K562 (cell line): ENCODE results near the gene TRAF7. TPM values are rescaled to one million over a fixed set of nuclear protein-coding genes. Genes with fewer than 3 reads are reported as not detected.

Experiments used
- ATAC-seq: fragments of 200-7000 bp; cut with Tn5 transposase; 3 replicates; pipeline ENCODE4 v1.9.1; 2020; ENCODE audit warnings: moderate library complexity
- BruUV-seq: library from RNA; stranded (reverse); fragments of 400-500 nt; replicated peaks from 2 replicates; lab custom pipeline; 2021; lab: Mats Ljungman, UMichigan
- CTCF ChIA-PET: fragments of 300-600 bp; formaldehyde crosslinking; extraction: SDS; loops from one replicate; lab custom pipeline; 2021; ENCODE audit warnings: low intra/inter-chr PET ratio; lab: Yijun Ruan, JAX
- POLR2A ChIA-PET: fragments of 300-600, 350-650 bp; sonication (Branson Sonifier 250); formaldehyde crosslinking; extraction: SDS; loops from one replicate; lab custom pipeline; 2021; ENCODE audit warnings: antibody characterized with exemption, inconsistent platforms; lab: Yijun Ruan, JAX
- DNase-seq, 4 experiments: peaks; one replicate each; pipeline versions ENCODE4 v3.0.0 to v3.0.0-alpha.2; 2011 to 2018; ENCODE audit warnings: low spot score in 3 of 4, mixed read lengths in 3 of 4; ENCODE audit errors: extremely low read depth in 1 of 4
- FAIRE-seq: peaks from 2 replicates; lab custom pipeline; 2011; peaks lifted over from hg19 to GRCh38; lab: Jason Lieb, UNC
- H2AFZ ChIP-seq: 2 replicates; pipeline ENCODE4 v1.6.0; 2011; ENCODE audit warnings: low read depth, low read length, control low read depth, inconsistent platforms
- H3K27ac ChIP-seq: fragments of 200-600 bp; 3 replicates; pipeline ENCODE4 v1.8.0; 2011; ENCODE audit warnings: low read depth, mild to moderate bottlenecking, control low read depth, inconsistent platforms, low read length, moderate library complexity, mixed read lengths; ENCODE audit errors: extremely low read depth
- H3K27me3 ChIP-seq, 2 experiments: fragments of 300-600 bp in 1 of 2; 2 replicates in 1 of 2; 3 replicates in 1 of 2; pipeline versions ENCODE4 v1.6.0 to v1.8.0; 2011; ENCODE audit warnings: inconsistent platforms in 2 of 2, low read length in 2 of 2, mild to moderate bottlenecking in 1 of 2, mixed read lengths in 1 of 2, moderate library complexity in 1 of 2; ENCODE audit not compliant: control insufficient read depth in 2 of 2, insufficient read depth in 2 of 2
- H3K36me3 ChIP-seq: fragments of 300-600 bp; 3 replicates; pipeline ENCODE4 v1.8.0; 2011; ENCODE audit warnings: mild to moderate bottlenecking, low read length, inconsistent platforms; ENCODE audit not compliant: control insufficient read depth, insufficient read depth
- H3K4me1 ChIP-seq, 2 experiments: fragments of 200-600 bp in 1 of 2; replicated peaks in 1 of 2; 2 replicates in 1 of 2; 3 replicates in 1 of 2; pipeline versions ENCODE4 v1.5.1 to v1.8.0; 2011; ENCODE audit warnings: inconsistent platforms in 2 of 2, low read length in 2 of 2, mild to moderate bottlenecking in 1 of 2, mixed read lengths in 1 of 2, moderate library complexity in 1 of 2; ENCODE audit not compliant: control insufficient read depth in 2 of 2, insufficient read depth in 2 of 2
- H3K4me2 ChIP-seq: 2 replicates; pipeline ENCODE4 v1.6.1; 2011; ENCODE audit warnings: low read length, control low read depth, inconsistent platforms, mixed read lengths; ENCODE audit not compliant: insufficient read depth
- H3K4me3 ChIP-seq: fragments of 200-600 bp; sonication (generic), shearing (Covaris generic); 2 replicates; pipeline ENCODE4 v1.5.1; 2016; ENCODE audit warnings: control low read depth, inconsistent platforms
- H3K79me2 ChIP-seq: fragments of 200-600 bp; 3 replicates; pipeline ENCODE4 v1.8.0; 2011; ENCODE audit warnings: low read length, inconsistent platforms; ENCODE audit not compliant: control insufficient read depth, insufficient read depth
- H3K9ac ChIP-seq, 2 experiments: 2 replicates each; pipeline versions ENCODE4 v1.6.0 to v1.6.1; 2011; ENCODE audit warnings: low read depth in 2 of 2, low read length in 2 of 2, control low read depth in 1 of 2, inconsistent platforms in 1 of 2, mild to moderate bottlenecking in 1 of 2, mixed read lengths in 1 of 2; ENCODE audit not compliant: insufficient read depth in 1 of 2
- H3K9me1 ChIP-seq: one replicate; pipeline ENCODE4 v1.6.0; 2011; ENCODE audit warnings: inconsistent platforms, mild to moderate bottlenecking, low read length, moderate library complexity; ENCODE audit not compliant: control insufficient read depth, insufficient read depth
- H3K9me3 ChIP-seq: replicated peaks from 2 replicates; pipeline ENCODE4 v1.5.1; 2011; ENCODE audit warnings: low read depth, low read length, inconsistent platforms; ENCODE audit not compliant: control insufficient read depth, insufficient read depth
- H4K20me1 ChIP-seq: replicated peaks from 2 replicates; pipeline ENCODE4 v1.6.1; 2011; ENCODE audit warnings: low read length, inconsistent platforms, mixed read lengths; ENCODE audit not compliant: control insufficient read depth, insufficient read depth
- JUN ChIP-seq, 2 experiments: sonication (generic) in 1 of 2; formaldehyde crosslinking in 1 of 2; IDR thresholded peaks; 2 replicates each; pipeline versions ENCODE4 v1.6.1 to v1.8.0; 2012 to 2022; ENCODE audit warnings: borderline replicate concordance in 2 of 2, mild to moderate bottlenecking in 2 of 2, improper control_type of control experiment in 1 of 2, low read depth in 1 of 2, low read length in 1 of 2, missing genetic modification reagents in 1 of 2
- NRF1 ChIP-seq, 2 experiments: fragments of 450-650 bp; IDR thresholded peaks in 1 of 2; conservative IDR thresholded peaks in 1 of 2; 2 replicates each; pipeline ENCODE4 v1.6.1; 2014; ENCODE audit warnings: mild to moderate bottlenecking in 2 of 2
- RREB1 ChIP-seq: fragments of 250-450 bp; sonication (Bioruptor Pico); IDR thresholded peaks from 2 replicates; pipeline ENCODE4 v1.4.0; 2020
- TCF15 ChIP-seq: fragments of 250-450 bp; sonication (Bioruptor Pico); IDR thresholded peaks from 2 replicates; pipeline ENCODE4 v1.8.0; 2022; ENCODE audit warnings: moderate library complexity, mild to moderate bottlenecking, inconsistent platforms
- WGBS: fragments of 100-300 bp; shearing (Covaris generic); methylation state at CpG from one replicate; pipeline ENCODE4 v1.1.6; 2016; ENCODE audit warnings: low coverage, mixed read lengths; ENCODE audit not compliant: insufficient coverage; ENCODE audit errors: missing lambda C conversion rate; 5-methylcytosine and 5-hydroxymethylcytosine counted together
- in situ Hi-C: fragments of 300-500 bp; cut with MboI; formaldehyde crosslinking; loops from 4 replicates; pipeline ENCODE4 v1.15.0; 2018; ENCODE audit warnings: inconsistent platforms, mixed read lengths
- intact Hi-C: fragments of 100-400 bp; cut with micrococcal nuclease; formaldehyde crosslinking; loops from 2 replicates; pipeline ENCODE4 v1.14.2; 2022
- polyA plus RNA-seq, 8 experiments: library from polyadenylated mRNA; depleted of rRNA in 4 of 8; stranded (reverse) in 5 of 8; unstranded in 3 of 8; fragments of >200 nt; fragmentation: Nextera tagmentation in 2 of 8; fragmentation: Illumina TruSeq in 1 of 8; extraction: Ambion mirVana in 2 of 8; extraction: Trizol in 1 of 8; gene quantifications; 2 replicates each; pipeline versions ENCODE4 v1.2.1 to v1.2.3, GENCODE V29; 2011 to 2014; ENCODE audit warnings: inconsistent platforms in 1 of 8, missing spikeins in 1 of 8
- total RNA-seq, 7 experiments: library from RNA; depleted of rRNA in 6 of 7; stranded (reverse); fragments of >200 nt in 6 of 7; fragmentation: Illumina TruSeq in 2 of 7; extraction: Trizol in 2 of 7; gene quantifications; 2 replicates each; pipeline versions ENCODE4 v1.2.1 to v1.2.3, GENCODE V29; 2011 to 2021; ENCODE audit warnings: low replicate concordance in 1 of 7
- TF ChIP-seq, protein P1 (sequence below): conservative IDR thresholded peaks from 2 replicates; pipeline ENCODE4 v1.6.1; 2011; ENCODE audit warnings: low read depth, mild to moderate bottlenecking, low read length; ENCODE audit not compliant: control insufficient read depth
- TF ChIP-seq, protein P2 (sequence below): fragments of 250-450 bp; sonication (Bioruptor Pico); IDR thresholded peaks from 2 replicates; pipeline ENCODE4 v1.5.0; 2022; ENCODE audit warnings: mild to moderate bottlenecking
- TF ChIP-seq, protein P3 (sequence below): fragments of 200-400 bp; formaldehyde crosslinking; IDR thresholded peaks from 2 replicates; pipeline ENCODE4 v1.6.1; 2017; ENCODE audit warnings: mild to moderate bottlenecking, low read depth, low read length, moderate library complexity

The TRAF7 gene
- total and polyA plus RNA-seq, 9 of the 15 experiments (the other 6 are each of a cell fraction or from before 2014, with no cell fraction given): 1.1 to 113 (median 41.6) TPM

GRCh38 chr16:2196981-2197511 is 41.5 kb downstream of the TRAF7 start:
- intact Hi-C loops: loop anchor here (5.0 kb wide), 2 partner anchors 55 to 300 kb away; partner anchors contain the start of gene ECI1
- H3K27me3 ChIP-seq: peaks cover 0 to 5% of the 10 kb centered on the region in 2 experiments; a peak in 2 of 5 replicates
- ChIA-PET CTCF (no interaction called here), POLR2A (interaction anchor here (1.0 kb wide), 1 partner anchor 14 kb away, joined by 3 read pairs; the partner anchor contains the start of gene BRICD5)
- no peak for ATAC-seq
- BruUV-seq: no TSS peak
- H4K20me1 ChIP-seq: 0 out of 2 replicates have a peak, but pooled peaks cover 6% of the 10 kb centered on the region
- no peak overlapping the region for H3K27ac ChIP-seq
- H3K9me1 ChIP-seq: no peaks in the 10 kb centered on the region
- peaks cover 3 to 51% of the 10 kb centered on the region in 2 experiments; a peak in 4 of 5 replicates for H3K4me1 ChIP-seq
- FAIRE-seq: no peak
- 71% methylated on average over 12 of the region's 32 CpGs for WGBS
- no peaks in the 10 kb centered on the region for H3K36me3 ChIP-seq
- H3K4me3 ChIP-seq: no peak overlapping the region
- in situ Hi-C loops: no loop called here
- H3K79me2 ChIP-seq: no peaks in the 10 kb centered on the region
- H2AFZ ChIP-seq: peak overlapping the region; percentile 67; the same call in 1 of the 2 replicates
- peak overlapping the region in 1 of 2 experiments; percentile 85; a peak in 2 of 4 replicates for H3K9ac ChIP-seq
- peak overlapping the region; percentile 23; the same call in 1 of the 2 replicates for H3K4me2 ChIP-seq
- no peaks in the 10 kb centered on the region for H3K9me3 ChIP-seq
- DNase-seq: no peak
- TF ChIP-seq JUN (IDR thresholded peaks at IDR 0.05; ENCODE audit: borderline replicate concordance, low read depth, low read length): no peak
- no peak for TF ChIP-seq JUN (CRISPR knock-in tag; IDR thresholded peaks at IDR 0.05; ENCODE audit: borderline replicate concordance)
- TF ChIP-seq NRF1 (conservative IDR thresholded peaks at IDR 0.05 in 1 of 2, IDR thresholded peaks at IDR 0.05 in 1 of 2): no peak
- no peak for TF ChIP-seq TCF15 (CRISPR knock-in tag)
- TF ChIP-seq, protein P1, sequence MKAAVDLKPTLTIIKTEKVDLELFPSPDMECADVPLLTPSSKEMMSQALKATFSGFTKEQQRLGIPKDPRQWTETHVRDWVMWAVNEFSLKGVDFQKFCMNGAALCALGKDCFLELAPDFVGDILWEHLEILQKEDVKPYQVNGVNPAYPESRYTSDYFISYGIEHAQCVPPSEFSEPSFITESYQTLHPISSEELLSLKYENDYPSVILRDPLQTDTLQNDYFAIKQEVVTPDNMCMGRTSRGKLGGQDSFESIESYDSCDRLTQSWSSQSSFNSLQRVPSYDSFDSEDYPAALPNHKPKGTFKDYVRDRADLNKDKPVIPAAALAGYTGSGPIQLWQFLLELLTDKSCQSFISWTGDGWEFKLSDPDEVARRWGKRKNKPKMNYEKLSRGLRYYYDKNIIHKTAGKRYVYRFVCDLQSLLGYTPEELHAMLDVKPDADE: 0 out of 2 replicates have a peak, but pooled peaks have one; percentile 26
- no peak for TF ChIP-seq RREB1 (CRISPR knock-in tag)
- TF ChIP-seq, protein P2, sequence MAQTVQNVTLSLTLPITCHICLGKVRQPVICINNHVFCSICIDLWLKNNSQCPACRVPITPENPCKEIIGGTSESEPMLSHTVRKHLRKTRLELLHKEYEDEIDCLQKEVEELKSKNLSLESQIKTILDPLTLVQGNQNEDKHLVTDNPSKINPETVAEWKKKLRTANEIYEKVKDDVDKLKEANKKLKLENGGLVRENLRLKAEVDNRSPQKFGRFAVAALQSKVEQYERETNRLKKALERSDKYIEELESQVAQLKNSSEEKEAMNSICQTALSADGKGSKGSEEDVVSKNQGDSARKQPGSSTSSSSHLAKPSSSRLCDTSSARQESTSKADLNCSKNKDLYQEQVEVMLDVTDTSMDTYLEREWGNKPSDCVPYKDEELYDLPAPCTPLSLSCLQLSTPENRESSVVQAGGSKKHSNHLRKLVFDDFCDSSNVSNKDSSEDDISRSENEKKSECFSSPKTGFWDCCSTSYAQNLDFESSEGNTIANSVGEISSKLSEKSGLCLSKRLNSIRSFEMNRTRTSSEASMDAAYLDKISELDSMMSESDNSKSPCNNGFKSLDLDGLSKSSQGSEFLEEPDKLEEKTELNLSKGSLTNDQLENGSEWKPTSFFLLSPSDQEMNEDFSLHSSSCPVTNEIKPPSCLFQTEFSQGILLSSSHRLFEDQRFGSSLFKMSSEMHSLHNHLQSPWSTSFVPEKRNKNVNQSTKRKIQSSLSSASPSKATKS (CRISPR knock-in tag): no peak
- TF ChIP-seq, protein P3, sequence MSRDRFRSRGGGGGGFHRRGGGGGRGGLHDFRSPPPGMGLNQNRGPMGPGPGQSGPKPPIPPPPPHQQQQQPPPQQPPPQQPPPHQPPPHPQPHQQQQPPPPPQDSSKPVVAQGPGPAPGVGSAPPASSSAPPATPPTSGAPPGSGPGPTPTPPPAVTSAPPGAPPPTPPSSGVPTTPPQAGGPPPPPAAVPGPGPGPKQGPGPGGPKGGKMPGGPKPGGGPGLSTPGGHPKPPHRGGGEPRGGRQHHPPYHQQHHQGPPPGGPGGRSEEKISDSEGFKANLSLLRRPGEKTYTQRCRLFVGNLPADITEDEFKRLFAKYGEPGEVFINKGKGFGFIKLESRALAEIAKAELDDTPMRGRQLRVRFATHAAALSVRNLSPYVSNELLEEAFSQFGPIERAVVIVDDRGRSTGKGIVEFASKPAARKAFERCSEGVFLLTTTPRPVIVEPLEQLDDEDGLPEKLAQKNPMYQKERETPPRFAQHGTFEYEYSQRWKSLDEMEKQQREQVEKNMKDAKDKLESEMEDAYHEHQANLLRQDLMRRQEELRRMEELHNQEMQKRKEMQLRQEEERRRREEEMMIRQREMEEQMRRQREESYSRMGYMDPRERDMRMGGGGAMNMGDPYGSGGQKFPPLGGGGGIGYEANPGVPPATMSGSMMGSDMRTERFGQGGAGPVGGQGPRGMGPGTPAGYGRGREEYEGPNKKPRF: no peak
